Tibial nerve (tissue), 4 donors: Measurements from ENCODE around the gene MRPS2. TPM values are rescaled to one million over a fixed set of nuclear protein-coding genes. Genes with fewer than 3 reads are reported as not detected.

Source experiments
- DNase-seq, 2 donors: peaks; one replicate each; pipeline ENCODE4 v3.0.0-alpha.2; 2019; ENCODE audit warnings: low spot score in 2 of 2
- H3K27ac ChIP-seq, 4 donors: fragments of 200-600 bp; sonication (generic) in 3 of 4; one replicate each; pipeline ENCODE4 v1.5.1; 2017 to 2019; ENCODE audit warnings: mild to moderate bottlenecking in 1 of 4
- H3K27me3 ChIP-seq, 2 donors: fragments of 200-600 bp; sonication (generic) in 1 of 2; one replicate each; pipeline versions ENCODE4 v1.5.1 to v1.6.0; 2017 to 2019
- H3K36me3 ChIP-seq, 3 donors: fragments of 200-600 bp; sonication (generic); one replicate each; pipeline ENCODE4 v1.5.1; 2018 to 2019
- H3K4me1 ChIP-seq, 4 donors: fragments of 200-600 bp; sonication (generic) in 3 of 4; one replicate each; pipeline ENCODE4 v1.5.1; 2017 to 2019
- H3K4me3 ChIP-seq, 4 donors: fragments of 200-600 bp; sonication (generic) in 3 of 4; one replicate each; pipeline ENCODE4 v1.5.1; 2017 to 2019; ENCODE audit warnings: mild to moderate bottlenecking in 1 of 4, moderate library complexity in 1 of 4
- H3K9me3 ChIP-seq, 4 donors: fragments of 200-600 bp; sonication (generic) in 3 of 4; one replicate each; pipeline ENCODE4 v1.5.1; 2017 to 2019
- CTCF ChIP-seq, 5 experiments: fragments of 200-600 bp in 3 of 5; fragments of 450-650 bp in 2 of 5; sonication (generic) in 3 of 5; IDR thresholded peaks; one replicate each; pipeline ENCODE4 v1.5.1; 2016 to 2019; ENCODE audit warnings: antibody characterized with exemption in 5 of 5, mild to moderate bottlenecking in 3 of 5, moderate library complexity in 2 of 5
- EP300 ChIP-seq, 2 donors: sonication (generic); formaldehyde crosslinking; IDR thresholded peaks; one replicate each; pipeline ENCODE4 v1.6.1; 2017; ENCODE audit warnings: antibody characterized with exemption in 2 of 2, mild to moderate bottlenecking in 1 of 2
- POLR2A ChIP-seq, 2 donors: fragments of 450-650 bp; IDR thresholded peaks; one replicate each; pipeline ENCODE4 v1.6.1; 2017; ENCODE audit warnings: antibody characterized with exemption in 2 of 2, mild to moderate bottlenecking in 2 of 2, moderate library complexity in 2 of 2
- WGBS, 2 donors: methylation state at CpG; one replicate each; pipeline ENCODE4 v1.1.5; 2018; 5-methylcytosine and 5-hydroxymethylcytosine counted together
- total RNA-seq, 4 donors: library from RNA; depleted of rRNA; stranded (reverse); fragments of >200 nt; gene quantifications; one replicate each; pipeline ENCODE4 v1.1.0, GENCODE V29; 2016

MRPS2 gene
- total RNA-seq, 4 donors from 2014 or later: 24.9 to 29.2 (median 26.3) TPM

DNA sequence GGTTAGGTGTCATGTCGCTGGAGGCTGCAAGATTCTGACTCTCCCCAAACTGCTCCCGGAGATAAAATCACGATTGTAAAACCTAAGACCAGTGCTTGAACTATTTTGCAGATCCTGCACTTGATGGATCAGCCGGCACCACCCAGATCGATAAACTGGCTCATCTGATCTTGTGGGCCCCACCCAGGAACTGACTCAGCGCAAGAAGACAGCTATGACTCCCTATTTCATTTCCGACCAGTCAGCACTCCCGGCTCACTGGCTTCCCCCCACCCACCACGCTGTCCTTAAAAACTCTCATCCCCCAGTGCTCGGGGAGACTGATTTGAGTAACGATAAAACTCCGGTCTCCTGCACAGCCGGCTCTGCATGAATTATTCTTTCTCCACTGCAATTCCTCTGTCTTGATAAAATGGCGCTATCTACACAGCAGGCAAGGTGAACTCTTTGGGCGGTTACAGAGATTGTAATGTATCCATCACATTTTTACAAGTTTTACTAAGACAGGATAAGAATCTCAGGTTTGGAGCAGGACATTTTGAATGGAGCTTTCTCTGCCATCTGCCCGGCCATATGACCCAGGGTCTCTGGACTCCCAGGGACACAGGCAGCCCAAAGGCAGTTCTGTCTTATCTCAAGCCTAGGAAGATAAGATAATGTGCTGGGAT, 31.5 kb upstream of the MRPS2 start:
- 52 to 55% methylated on average over 16 of the region's 16 CpGs for WGBS, 2 donors
- H3K27ac ChIP-seq: no peak overlapping the region
- no peak for TF ChIP-seq EP300 (IDR thresholded peaks at IDR 0.05)
- TF ChIP-seq CTCF (IDR thresholded peaks at IDR 0.05): no peak
- no peak for TF ChIP-seq POLR2A (IDR thresholded peaks at IDR 0.05)
- H3K27me3 ChIP-seq: no peaks in the 10 kb centered on the region
- no peak for DNase-seq
- no peaks in the 10 kb centered on the region for H3K9me3 ChIP-seq
- H3K36me3 ChIP-seq: no peaks in the 10 kb centered on the region
- no peaks in the 10 kb centered on the region for H3K4me1 ChIP-seq
- no peak overlapping the region for H3K4me3 ChIP-seq

DNA sequence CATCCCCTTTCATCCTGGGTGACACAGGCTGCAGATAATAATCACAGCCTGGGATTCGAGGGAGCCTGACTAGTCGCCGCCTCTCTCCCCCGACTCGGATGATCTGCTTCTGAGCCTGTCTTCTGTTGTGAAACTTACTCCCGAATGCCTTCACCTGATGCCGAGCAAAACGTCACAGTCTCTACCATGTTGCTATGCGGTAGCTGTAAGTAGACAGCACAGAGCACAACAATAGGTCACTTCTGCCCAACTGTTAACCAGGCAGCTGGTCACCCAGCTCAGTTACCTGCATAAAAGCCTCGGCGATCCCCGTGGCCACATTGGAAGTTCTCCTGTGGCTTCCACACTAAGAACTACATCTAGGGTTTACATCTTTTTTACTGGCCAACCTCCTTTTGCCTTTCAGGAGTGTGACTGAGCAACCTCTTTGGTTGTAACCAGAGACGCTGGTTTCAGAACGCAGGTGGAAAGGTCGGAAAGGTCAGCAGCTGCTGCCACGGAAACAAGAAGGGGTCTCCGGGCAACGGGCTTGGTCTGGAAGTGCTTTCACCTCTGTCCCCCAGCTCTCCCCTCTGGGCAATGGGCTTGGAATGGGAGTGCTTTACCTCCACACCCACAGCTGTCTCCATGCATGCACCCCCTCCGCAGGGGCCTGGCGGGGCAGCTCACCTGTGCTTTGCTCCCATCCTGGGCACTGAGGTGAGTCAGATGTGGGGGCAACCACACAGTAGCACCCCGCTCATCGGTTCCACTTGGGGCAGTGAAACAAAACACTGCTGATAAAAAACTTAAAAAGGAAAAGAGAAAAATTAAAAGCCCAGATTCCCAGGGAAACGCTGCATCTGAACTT, 28.5 kb upstream of the MRPS2 start:
- DNase-seq: no peak
- Histone ChIP-seq H3K36me3 (no peaks in the 10 kb centered on the region), H3K4me1 (no peaks in the 10 kb centered on the region), H3K9me3 (no peaks in the 10 kb centered on the region), H3K27ac (no peak overlapping the region), H3K27me3 (no peaks in the 10 kb centered on the region), H3K4me3 (no peak overlapping the region)
- no peak for TF ChIP-seq POLR2A (IDR thresholded peaks at IDR 0.05)
- no peak for TF ChIP-seq EP300 (IDR thresholded peaks at IDR 0.05)
- TF ChIP-seq CTCF (IDR thresholded peaks at IDR 0.05): no peak
- WGBS, 2 donors: 57 to 67% methylated on average over 23 of the region's 23 CpGs

GRCh38 chr9:135473972-135474543, 26.4 kb upstream of the MRPS2 start:
- no peak for DNase-seq
- H3K27me3 ChIP-seq: no peaks in the 10 kb centered on the region
- no peaks in the 10 kb centered on the region for H3K36me3 ChIP-seq
- no peak for TF ChIP-seq POLR2A (IDR thresholded peaks at IDR 0.05)
- TF ChIP-seq EP300 (IDR thresholded peaks at IDR 0.05): no peak
- no peak for TF ChIP-seq CTCF (IDR thresholded peaks at IDR 0.05)
- peaks cover 0 to 14% (median 3%) of the 10 kb centered on the region in 4 donors for H3K4me1 ChIP-seq
- no peaks in the 10 kb centered on the region for H3K9me3 ChIP-seq
- 69% methylated on average over 12 of the region's 12 CpGs for WGBS, 2 donors
- H3K4me3 ChIP-seq: no peak overlapping the region
- no peak overlapping the region for H3K27ac ChIP-seq

GRCh38 chr9:135474915-135475314, 25.6 kb upstream of the MRPS2 start:
- no peak for TF ChIP-seq POLR2A (IDR thresholded peaks at IDR 0.05)
- no peak for TF ChIP-seq EP300 (IDR thresholded peaks at IDR 0.05)
- TF ChIP-seq CTCF (IDR thresholded peaks at IDR 0.05): no peak
- Histone ChIP-seq H3K9me3 (no peaks in the 10 kb centered on the region), H3K4me1 (peaks cover 0 to 16% (median 3%) of the 10 kb centered on the region in 4 donors), H3K27ac (no peak overlapping the region), H3K4me3 (no peak overlapping the region), H3K27me3 (no peaks in the 10 kb centered on the region), H3K36me3 (no peaks in the 10 kb centered on the region)
- no peak for DNase-seq
- 20 to 29% methylated on average over 12 of the region's 12 CpGs for WGBS, 2 donors
